ENCODE data around the gene AHCYL2.

DNA sequence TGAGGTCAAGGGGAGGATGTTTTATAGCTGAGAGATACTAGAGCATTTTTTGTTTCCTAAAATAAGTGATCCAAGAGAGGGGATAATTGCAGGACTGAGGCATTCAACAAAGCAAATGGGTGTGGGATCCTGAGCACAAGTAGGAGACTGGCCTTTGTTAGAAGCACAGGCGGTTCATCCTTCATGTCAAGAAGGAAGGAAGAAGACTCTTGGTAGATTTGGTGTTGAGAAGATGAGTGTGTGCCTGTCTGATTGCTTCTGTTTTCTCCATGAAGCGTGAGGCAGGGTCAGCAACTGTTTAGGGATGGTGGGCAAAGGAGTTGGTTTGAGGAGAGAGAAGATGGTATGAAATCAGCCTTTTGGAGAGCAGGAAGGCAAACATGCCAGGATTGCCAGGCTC, 237.0 kb downstream of the AHCYL2 start:
- TF ChIP-seq, protein P1, sequence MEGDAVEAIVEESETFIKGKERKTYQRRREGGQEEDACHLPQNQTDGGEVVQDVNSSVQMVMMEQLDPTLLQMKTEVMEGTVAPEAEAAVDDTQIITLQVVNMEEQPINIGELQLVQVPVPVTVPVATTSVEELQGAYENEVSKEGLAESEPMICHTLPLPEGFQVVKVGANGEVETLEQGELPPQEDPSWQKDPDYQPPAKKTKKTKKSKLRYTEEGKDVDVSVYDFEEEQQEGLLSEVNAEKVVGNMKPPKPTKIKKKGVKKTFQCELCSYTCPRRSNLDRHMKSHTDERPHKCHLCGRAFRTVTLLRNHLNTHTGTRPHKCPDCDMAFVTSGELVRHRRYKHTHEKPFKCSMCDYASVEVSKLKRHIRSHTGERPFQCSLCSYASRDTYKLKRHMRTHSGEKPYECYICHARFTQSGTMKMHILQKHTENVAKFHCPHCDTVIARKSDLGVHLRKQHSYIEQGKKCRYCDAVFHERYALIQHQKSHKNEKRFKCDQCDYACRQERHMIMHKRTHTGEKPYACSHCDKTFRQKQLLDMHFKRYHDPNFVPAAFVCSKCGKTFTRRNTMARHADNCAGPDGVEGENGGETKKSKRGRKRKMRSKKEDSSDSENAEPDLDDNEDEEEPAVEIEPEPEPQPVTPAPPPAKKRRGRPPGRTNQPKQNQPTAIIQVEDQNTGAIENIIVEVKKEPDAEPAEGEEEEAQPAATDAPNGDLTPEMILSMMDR (IDR thresholded peaks at IDR 0.05), result no peak
- TF ChIP-seq POLR2A (IDR thresholded peaks at IDR 0.05), result no peak
